IMR-90 (cell line): Measurements from ENCODE around the gene FAH. TPM values are rescaled to one million over a fixed set of nuclear protein-coding genes. Genes with fewer than 3 reads are reported as not detected.

Experiments used
- ATAC-seq: fragments of 200-7000 bp; cut with Tn5 transposase; 2 replicates; pipeline ENCODE4 v1.9.1; 2020; ENCODE audit warnings: low read depth, mild to moderate bottlenecking, moderate library complexity
- BruUV-seq: library from RNA; stranded (reverse); fragments of 400-500 nt; replicated peaks from 2 replicates; lab custom pipeline; 2021; lab: Mats Ljungman, UMichigan
- CTCF ChIA-PET: fragments of 300-600 bp; formaldehyde crosslinking; extraction: SDS; loops from one replicate; lab custom pipeline; 2021; ENCODE audit warnings: antibody characterized with exemption; lab: Yijun Ruan, JAX
- POLR2A ChIA-PET: fragments of 300-600 bp; sonication (Branson Sonifier 250); formaldehyde crosslinking; loops from one replicate; lab custom pipeline; 2022; ENCODE audit warnings: antibody characterized with exemption; ENCODE audit not compliant: unreplicated experiment; lab: Charles Lee
- DNase-seq: peaks from one replicate; pipeline ENCODE4 v3.0.0; 2013
- H2AFZ ChIP-seq: replicated peaks from 2 replicates; pipeline ENCODE3; 2013; ENCODE audit warnings: low read length, mild to moderate bottlenecking; ENCODE audit not compliant: poor library complexity
- H2AK5ac ChIP-seq: 2 replicates; pipeline ENCODE4 v1.6.1; 2013; ENCODE audit warnings: low read depth, low read length, inconsistent platforms
- H2AK9ac ChIP-seq: replicated peaks from 2 replicates; pipeline ENCODE3; 2013; ENCODE audit warnings: mild to moderate bottlenecking, low read depth, low read length, moderate library complexity; ENCODE audit not compliant: poor library complexity
- H2BK120ac ChIP-seq: 2 replicates; pipeline ENCODE4 v1.6.1; 2013; ENCODE audit warnings: low read depth, low read length, inconsistent platforms
- H2BK15ac ChIP-seq: 3 replicates; pipeline ENCODE4 v1.6.1; 2013; ENCODE audit warnings: low read depth, low read length, inconsistent platforms
- H2BK20ac ChIP-seq: 2 replicates; pipeline ENCODE4 v1.6.1; 2013; ENCODE audit warnings: low read depth, mild to moderate bottlenecking, inconsistent platforms, low read length, moderate library complexity
- H2BK5ac ChIP-seq: 2 replicates; pipeline ENCODE4 v1.6.1; 2013; ENCODE audit warnings: mild to moderate bottlenecking, low read depth, low read length, inconsistent platforms; ENCODE audit not compliant: poor library complexity, severe bottlenecking
- H3K14ac ChIP-seq: replicated peaks from 2 replicates; pipeline ENCODE4 v1.6.1; 2013; ENCODE audit warnings: low read depth, low read length, inconsistent platforms
- H3K18ac ChIP-seq: 2 replicates; pipeline ENCODE4 v1.6.1; 2013; ENCODE audit warnings: low read depth, low read length, control low read depth
- H3K23ac ChIP-seq: 2 replicates; pipeline ENCODE4 v1.6.1; 2013; ENCODE audit warnings: low read depth, low read length, inconsistent platforms
- H3K27ac ChIP-seq: 2 replicates; pipeline ENCODE4 v1.5.1; 2013; ENCODE audit warnings: mild to moderate bottlenecking, control low read depth, low read length; ENCODE audit not compliant: insufficient read depth
- H3K27me3 ChIP-seq: 2 replicates; pipeline ENCODE4 v1.6.1; 2013; ENCODE audit warnings: low read length; ENCODE audit not compliant: control insufficient read depth, insufficient read depth
- H3K36me3 ChIP-seq: 2 replicates; pipeline ENCODE4 v1.6.1; 2013; ENCODE audit warnings: low read length, mixed read lengths; ENCODE audit not compliant: control insufficient read depth, insufficient read depth
- H3K4ac ChIP-seq: 2 replicates; pipeline ENCODE4 v1.6.1; 2013; ENCODE audit warnings: low read depth, low read length, inconsistent platforms
- H3K4me1 ChIP-seq: 2 replicates; pipeline ENCODE4 v1.6.1; 2013; ENCODE audit warnings: low read length, mixed read lengths; ENCODE audit not compliant: control insufficient read depth, insufficient read depth
- H3K4me2 ChIP-seq: 2 replicates; pipeline ENCODE4 v1.6.1; 2013; ENCODE audit warnings: low read depth, mild to moderate bottlenecking, control low read depth, low read length, moderate library complexity
- H3K4me3 ChIP-seq: 2 replicates; pipeline ENCODE4 v1.5.1; 2013; ENCODE audit warnings: low read depth, mild to moderate bottlenecking, control low read depth, low read length, moderate library complexity; ENCODE audit not compliant: insufficient read depth
- H3K56ac ChIP-seq: 2 replicates; pipeline ENCODE4 v1.6.1; 2013; ENCODE audit warnings: low read length, inconsistent platforms; ENCODE audit not compliant: insufficient read depth; ENCODE audit errors: extremely low read depth
- H3K79me1 ChIP-seq, 2 experiments: 2 replicates each; pipeline ENCODE4 v1.6.1; 2013; ENCODE audit warnings: low read length in 2 of 2, inconsistent platforms in 1 of 2, low read depth in 1 of 2
- H3K9ac ChIP-seq: 2 replicates; pipeline ENCODE4 v1.6.1; 2013; ENCODE audit warnings: low read depth, low read length, control low read depth
- H3K9me1 ChIP-seq: 2 replicates; pipeline ENCODE4 v1.6.1; 2013; ENCODE audit warnings: low read length, inconsistent platforms; ENCODE audit not compliant: insufficient read depth
- H3K9me3 ChIP-seq: 2 replicates; pipeline ENCODE4 v1.6.1; 2013; ENCODE audit warnings: low read length; ENCODE audit not compliant: control insufficient read depth, insufficient read depth
- H4K20me1 ChIP-seq: 2 replicates; pipeline ENCODE4 v1.6.1; 2013; ENCODE audit warnings: low read length, inconsistent platforms; ENCODE audit not compliant: insufficient read depth
- H4K5ac ChIP-seq: 2 replicates; pipeline ENCODE4 v1.6.1; 2013; ENCODE audit warnings: mild to moderate bottlenecking, low read depth, low read length, control low read depth
- H4K8ac ChIP-seq, 2 experiments: 2 replicates each; pipeline ENCODE4 v1.6.1; 2013; ENCODE audit warnings: low read depth in 2 of 2, low read length in 2 of 2, control low read depth in 1 of 2, inconsistent platforms in 1 of 2
- H4K91ac ChIP-seq: 2 replicates; pipeline ENCODE4 v1.6.1; 2013; ENCODE audit warnings: low read depth, low read length, inconsistent platforms; ENCODE audit not compliant: insufficient read depth
- CEBPB ChIP-seq: IDR thresholded peaks from 2 replicates; pipeline ENCODE4 v1.6.1; 2012; ENCODE audit warnings: low read depth, low read length, improper control_type of control experiment
- CTCF ChIP-seq: conservative IDR thresholded peaks from 2 replicates; pipeline ENCODE4 v1.5.1; 2012; ENCODE audit warnings: mild to moderate bottlenecking, low read depth, low read length, improper control_type of control experiment
- FOS ChIP-seq: fragments of 150-350 bp; IDR thresholded peaks from 2 replicates; pipeline ENCODE4 v1.6.1; 2016; ENCODE audit warnings: low read depth, low read length
- MXI1 ChIP-seq: IDR thresholded peaks from 2 replicates; pipeline ENCODE4 v1.6.1; 2012; ENCODE audit warnings: low read depth, mild to moderate bottlenecking, low read length, moderate library complexity, borderline replicate concordance
- WGBS, 2 experiments: methylation state at CpG; one replicate each; pipeline versions ENCODE4 v1.1.5 to v1.1.7; 2013; ENCODE audit warnings: missing lambda C conversion rate in 2 of 2; ENCODE audit not compliant: insufficient read length in 1 of 2; ENCODE audit errors: extremely low coverage in 2 of 2; 5-methylcytosine and 5-hydroxymethylcytosine counted together
- dilution Hi-C: fragments of 300-500 bp; cut with HindIII; formaldehyde crosslinking; loops from one replicate; pipeline ENCODE4 v1.14.3; 2018; ENCODE audit warnings: low sequenced_read_pairs; ENCODE audit not compliant: unreplicated experiment
- in situ Hi-C: fragments of 300-500 bp; cut with MboI; formaldehyde crosslinking; loops from 3 replicates; pipeline ENCODE4 v1.14.3; 2019; ENCODE audit warnings: low sequenced_read_pairs, inconsistent platforms, mixed read lengths
- intact Hi-C: fragments of 100-400 bp; cut with micrococcal nuclease; formaldehyde crosslinking; loops from 2 replicates; pipeline ENCODE4 v1.10.0; 2022
- polyA plus RNA-seq, 3 experiments: library from polyadenylated mRNA; depleted of rRNA; stranded (reverse); fragments of >200 nt; gene quantifications; 2 replicates each; pipeline ENCODE4 v1.2.3, GENCODE V29; 2012; ENCODE audit warnings: low replicate concordance in 1 of 3
- total RNA-seq: library from RNA; depleted of rRNA; stranded (reverse); fragments of >200 nt; gene quantifications from 2 replicates; pipeline ENCODE4 v1.2.3, GENCODE V29; 2012

Gene FAH
- total and polyA plus RNA-seq, 2 of the 4 experiments (the other 2 are of a cell fraction), result 43.1 to 48.6 TPM

GRCh38 chr15:80162059-80162554 lies 9.3 kb downstream of the FAH start:
- Histone ChIP-seq H3K27me3 (no peaks in the 10 kb centered on the region), H4K20me1 (no peaks in the 10 kb centered on the region), H3K4me2 (peak overlapping the region; percentile 28), H3K9ac (no peak overlapping the region), H3K79me1 (peaks cover 0 to 15% of the 10 kb centered on the region in 2 experiments; a peak in 1 of 4 replicates), H3K4me3 (no peak overlapping the region), H4K5ac (no peak overlapping the region; the same call in 1 of the 2 replicates), H2AFZ (no peak overlapping the region), H3K56ac (no peak overlapping the region), H3K18ac (peak overlapping the region; percentile 8), H4K91ac (0 out of 2 replicates have a peak overlapping the region, but pooled peaks have one; percentile 25), H3K23ac (no peak overlapping the region), H2BK120ac (peak overlapping the region; percentile 33; the same call in 1 of the 2 replicates), H2BK5ac (peak overlapping the region; percentile 17), H3K14ac (peak overlapping the region; percentile 53; the same call in 1 of the 2 replicates), H3K9me3 (no peaks in the 10 kb centered on the region), H2BK20ac (peak overlapping the region; percentile 11; the same call in 1 of the 2 replicates), H2BK15ac (peak overlapping the region; percentile 6; the same call in 1 of the 3 replicates), H3K4ac (peak overlapping the region; percentile 18; the same call in 1 of the 2 replicates), H3K36me3 (peaks cover 13% of the 10 kb centered on the region), H3K27ac (peak overlapping the region; percentile 35; the same call in 1 of the 2 replicates), H2AK9ac (no peak overlapping the region), H4K8ac (peak overlapping the region; percentile 38 to 82; a peak in 2 of 4 replicates), H2AK5ac (peak overlapping the region; percentile 20; the same call in 1 of the 2 replicates), H3K9me1 (peaks cover 26% of the 10 kb centered on the region), H3K4me1 (peaks cover 26% of the 10 kb centered on the region)
- dilution Hi-C loops (no loop called here), intact Hi-C loops (no loop called here), in situ Hi-C loops (no loop called here)
- CTCF ChIA-PET, result interaction anchor here (0.6 to 2.4 kb wide), 2 partner anchors 11 to 17 kb away, joined by 5 to 11 read pairs; no protein-coding TSS in a partner anchor
- 22% methylated on average over 4 of the region's 6 CpGs; no CpG with 5 or more reads in 1 of the 2 experiments for WGBS, 2 experiments
- no TSS peak for BruUV-seq
- TF ChIP-seq MXI1 (peak; percentile 48; the same call in 1 of the 2 replicates), FOS (no peak), CTCF (no peak), CEBPB (peak; percentile 66)
- DNase-seq (peak; percentile 45), ATAC-seq (peak; percentile 53)
- POLR2A ChIA-PET, result no interaction called here
